K562 (cell line): ENCODE data around the gene ZNHIT1. TPM values are rescaled to one million over a fixed set of nuclear protein-coding genes. Genes with fewer than 3 reads are reported as not detected.

Experiments used
- CUX1 ChIP-seq: fragments of 200-800 bp; sonication (Bioruptor generic); IDR thresholded peaks from 2 replicates; pipeline ENCODE4 v1.6.1; 2016; ENCODE audit warnings: missing genetic modification characterization, missing compliant biosample characterization
- MEF2A ChIP-seq: IDR thresholded peaks from 2 replicates; pipeline ENCODE4 v1.6.1; 2011; ENCODE audit warnings: low read depth, mild to moderate bottlenecking, low read length, moderate library complexity; ENCODE audit not compliant: control insufficient read depth
- MXD1 ChIP-seq: fragments of 250-450 bp; sonication (Bioruptor Pico); IDR thresholded peaks from 2 replicates; pipeline ENCODE4 v1.8.0; 2021; ENCODE audit warnings: borderline replicate concordance, mild to moderate bottlenecking, moderate library complexity; ENCODE audit not compliant: poor library complexity, severe bottlenecking
- NFIC ChIP-seq: fragments of 450-650 bp; IDR thresholded peaks from 2 replicates; pipeline ENCODE4 v1.6.1; 2017; ENCODE audit warnings: mild to moderate bottlenecking, inconsistent platforms
- POLR2AphosphoS5 ChIP-seq: IDR thresholded peaks from 2 replicates; pipeline ENCODE4 v1.6.1; 2011; ENCODE audit warnings: mild to moderate bottlenecking, low read depth, low read length, moderate library complexity; ENCODE audit not compliant: control insufficient read depth, insufficient read depth
- RCOR1 ChIP-seq, 2 experiments: IDR thresholded peaks; 2 replicates each; pipeline ENCODE4 v1.6.1; 2012; ENCODE audit warnings: low read depth in 2 of 2, low read length in 2 of 2, borderline replicate concordance in 1 of 2, improper control_type of control experiment in 1 of 2
- REST ChIP-seq, 2 experiments: fragments of 450-650 bp; formaldehyde crosslinking in 1 of 2; IDR thresholded peaks; 2 replicates each; pipeline versions ENCODE4 v1.4.0 to v1.6.1; 2014 to 2020; ENCODE audit warnings: mild to moderate bottlenecking in 2 of 2, borderline replicate concordance in 1 of 2, low read depth in 1 of 2
- RNF2 ChIP-seq: sonication (generic); IDR thresholded peaks from 2 replicates; pipeline ENCODE4 v1.6.1; 2016
- SMARCB1 ChIP-seq: IDR thresholded peaks from 2 replicates; pipeline ENCODE4 v1.6.1; 2011; ENCODE audit warnings: improper control_type of control experiment, low read depth; ENCODE audit not compliant: insufficient read length
- polyA plus RNA-seq, 8 experiments: library from polyadenylated mRNA; depleted of rRNA in 4 of 8; stranded (reverse) in 5 of 8; unstranded in 3 of 8; fragments of >200 nt; fragmentation: Nextera tagmentation in 2 of 8; fragmentation: Illumina TruSeq in 1 of 8; extraction: Ambion mirVana in 2 of 8; extraction: Trizol in 1 of 8; gene quantifications; 2 replicates each; pipeline versions ENCODE4 v1.2.1 to v1.2.3, GENCODE V29; 2011 to 2014; ENCODE audit warnings: inconsistent platforms in 1 of 8, missing spikeins in 1 of 8
- total RNA-seq, 7 experiments: library from RNA; depleted of rRNA in 6 of 7; stranded (reverse); fragments of >200 nt in 6 of 7; fragmentation: Illumina TruSeq in 2 of 7; extraction: Trizol in 2 of 7; gene quantifications; 2 replicates each; pipeline versions ENCODE4 v1.2.1 to v1.2.3, GENCODE V29; 2011 to 2021; ENCODE audit warnings: low replicate concordance in 1 of 7
- TF ChIP-seq, protein P1 (sequence below): sonication (generic); formaldehyde crosslinking; IDR thresholded peaks from 2 replicates; pipeline ENCODE4 v1.8.0; 2022; ENCODE audit warnings: mild to moderate bottlenecking, missing genetic modification reagents

ZNHIT1 gene
- total and polyA plus RNA-seq, 9 of the 15 experiments (the other 6 are each of a cell fraction or from before 2014, with no cell fraction given) = 6.4 to 162 (median 70.1) TPM

DNA sequence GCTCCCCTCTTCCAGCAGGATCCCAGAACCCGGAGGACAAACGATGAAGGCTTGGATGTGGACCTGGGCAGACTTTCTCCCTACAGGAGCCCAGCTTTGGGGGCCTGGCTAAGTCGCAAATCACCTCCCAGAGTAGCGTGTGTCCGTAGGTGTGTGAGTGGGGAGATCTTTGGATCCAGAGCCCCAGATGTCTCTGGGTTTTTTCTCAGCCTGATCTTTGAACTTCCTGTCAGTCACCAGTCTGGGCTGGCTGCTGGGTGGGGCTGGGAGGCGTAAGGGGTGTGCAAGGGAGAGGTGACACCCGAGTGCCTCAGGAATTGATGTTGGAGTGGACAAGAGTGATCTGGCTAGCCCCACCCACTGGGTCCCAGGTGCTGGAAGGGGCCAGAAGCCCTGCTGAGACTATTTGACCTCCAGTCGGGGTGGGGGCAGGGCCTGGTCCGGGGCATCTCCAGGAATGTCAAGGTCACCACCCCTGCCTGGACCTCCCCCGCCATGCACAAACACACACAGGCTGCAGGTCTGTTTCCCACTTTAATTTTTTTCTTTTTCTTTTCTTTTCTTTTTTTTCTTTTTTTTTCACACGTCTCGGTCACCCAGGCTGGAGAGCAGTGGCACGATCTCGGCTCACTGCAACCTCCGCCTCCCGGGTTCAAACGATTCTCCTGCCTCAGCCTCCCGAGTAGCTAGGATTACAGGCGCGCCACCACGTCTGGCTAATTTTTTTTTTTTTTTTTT lies 16.9 kb upstream of the ZNHIT1 start, which contains the start of gene MOGAT3 (continued):
- TF ChIP-seq MXD1 (CRISPR knock-in tag) (no peak), SMARCB1 (no peak), MEF2A (no peak), RNF2 (no peak), CUX1 (CRISPR knock-in tag) (no peak), NFIC (no peak), POLR2AphosphoS5 (no peak), REST (IDR thresholded peaks at IDR 0.05; ENCODE audit: borderline replicate concordance) (peak; percentile 47), REST (CRISPR knock-in tag; IDR thresholded peaks at IDR 0.05; ENCODE audit: low read depth) (no peak), RCOR1 (IDR thresholded peaks at IDR 0.05; ENCODE audit: borderline replicate concordance in 1 of 2, low read depth in 2 of 2, low read length in 2 of 2) (peak in 1 of 2 experiments; percentile 25; a peak in 1 of 4 replicates)
- TF ChIP-seq, protein P1, sequence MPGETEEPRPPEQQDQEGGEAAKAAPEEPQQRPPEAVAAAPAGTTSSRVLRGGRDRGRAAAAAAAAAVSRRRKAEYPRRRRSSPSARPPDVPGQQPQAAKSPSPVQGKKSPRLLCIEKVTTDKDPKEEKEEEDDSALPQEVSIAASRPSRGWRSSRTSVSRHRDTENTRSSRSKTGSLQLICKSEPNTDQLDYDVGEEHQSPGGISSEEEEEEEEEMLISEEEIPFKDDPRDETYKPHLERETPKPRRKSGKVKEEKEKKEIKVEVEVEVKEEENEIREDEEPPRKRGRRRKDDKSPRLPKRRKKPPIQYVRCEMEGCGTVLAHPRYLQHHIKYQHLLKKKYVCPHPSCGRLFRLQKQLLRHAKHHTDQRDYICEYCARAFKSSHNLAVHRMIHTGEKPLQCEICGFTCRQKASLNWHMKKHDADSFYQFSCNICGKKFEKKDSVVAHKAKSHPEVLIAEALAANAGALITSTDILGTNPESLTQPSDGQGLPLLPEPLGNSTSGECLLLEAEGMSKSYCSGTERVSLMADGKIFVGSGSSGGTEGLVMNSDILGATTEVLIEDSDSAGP (CRISPR knock-in tag) = no peak
